GM12878 (cell line): ENCODE measurements around the gene BCAS3. TPM values are rescaled to one million over a fixed set of nuclear protein-coding genes. Genes with fewer than 3 reads are reported as not detected.

Source experiments
- ATAC-seq: fragments of 200-7000 bp; cut with Tn5 transposase; 3 replicates; pipeline ENCODE4 v1.9.1; 2020; ENCODE audit warnings: mild to moderate bottlenecking, moderate library complexity
- BruUV-seq: library from RNA; stranded (reverse); fragments of 400-500 nt; replicated peaks from 2 replicates; lab custom pipeline; 2021; lab: Mats Ljungman, UMichigan
- CTCF ChIA-PET: fragments of 300-600 bp; sonication (Branson Sonifier 250); formaldehyde crosslinking; extraction: SDS; loops from one replicate; lab custom pipeline; 2021; ENCODE audit warnings: inconsistent platforms; lab: Yijun Ruan, JAX
- POLR2A ChIA-PET: fragments of 350-600 bp; formaldehyde crosslinking; extraction: SDS; loops from one replicate; lab custom pipeline; 2021; ENCODE audit warnings: inconsistent platforms; lab: Charles Lee
- RAD21 ChIA-PET: fragments of 300-600 bp; sonication (Branson Sonifier 250); formaldehyde crosslinking; loops from one replicate; lab custom pipeline; 2023; ENCODE audit warnings: antibody characterized with exemption; ENCODE audit not compliant: unreplicated experiment; lab: Charles Lee
- SMC1A ChIA-PET: fragments of 300-600 bp; sonication (Branson Sonifier 250); formaldehyde crosslinking; loops from one replicate; lab custom pipeline; 2023; ENCODE audit not compliant: unreplicated experiment, uncharacterized antibody; lab: Charles Lee
- DNase-seq: peaks from one replicate; pipeline ENCODE4 v3.0.0-alpha.2; 2011; ENCODE audit warnings: low read depth, low spot score
- FAIRE-seq: peaks from 3 replicates; lab custom pipeline; 2011; peaks lifted over from hg19 to GRCh38; lab: Jason Lieb, UNC
- H2AFZ ChIP-seq: 2 replicates; pipeline ENCODE4 v1.6.0; 2011; ENCODE audit warnings: low read depth, low read length, control low read depth; ENCODE audit not compliant: control insufficient read depth
- H3K27ac ChIP-seq: 2 replicates; pipeline ENCODE4 v1.5.1; 2011; ENCODE audit warnings: control low read depth; ENCODE audit not compliant: control insufficient read depth, insufficient read depth
- H3K27me3 ChIP-seq, 2 experiments: replicated peaks in 1 of 2; 2 replicates each; pipeline versions ENCODE4 v1.6.0 to v1.6.1; 2011; ENCODE audit warnings: low read length in 1 of 2; ENCODE audit not compliant: control insufficient read depth in 2 of 2, insufficient read depth in 2 of 2
- H3K36me3 ChIP-seq, 2 experiments: 2 replicates each; pipeline ENCODE4 v1.5.1; 2011; ENCODE audit warnings: low read length in 1 of 2; ENCODE audit not compliant: control insufficient read depth in 2 of 2, insufficient read depth in 2 of 2
- H3K4me1 ChIP-seq: 2 replicates; pipeline ENCODE4 v1.6.1; 2011; ENCODE audit warnings: mild to moderate bottlenecking, low read length, moderate library complexity, mixed read lengths; ENCODE audit not compliant: control insufficient read depth, insufficient read depth
- H3K4me2 ChIP-seq: 2 replicates; pipeline ENCODE4 v1.6.0; 2011; ENCODE audit warnings: control low read depth; ENCODE audit not compliant: control insufficient read depth, insufficient read depth
- H3K4me3 ChIP-seq: fragments of 200-600 bp; sonication (generic); 2 replicates; pipeline ENCODE4 v1.5.1; 2016
- H3K79me2 ChIP-seq: 2 replicates; pipeline ENCODE4 v1.6.0; 2011; ENCODE audit warnings: low read length; ENCODE audit not compliant: control insufficient read depth, insufficient read depth
- H3K9ac ChIP-seq: 2 replicates; pipeline ENCODE4 v1.8.0; 2011; ENCODE audit warnings: low read length, control low read depth, mixed read lengths; ENCODE audit not compliant: control insufficient read depth, insufficient read depth
- H3K9me3 ChIP-seq: replicated peaks from 3 replicates; pipeline ENCODE4 v1.5.1; 2011; ENCODE audit warnings: mild to moderate bottlenecking, low read length; ENCODE audit not compliant: control insufficient read depth, insufficient read depth
- H4K20me1 ChIP-seq: 2 replicates; pipeline ENCODE4 v1.6.0; 2011; ENCODE audit not compliant: control insufficient read depth, insufficient read depth
- CBFB ChIP-seq: IDR thresholded peaks from 2 replicates; pipeline ENCODE4 v1.6.1; 2016; ENCODE audit warnings: antibody characterized with exemption, low read depth
- E2F8 ChIP-seq: fragments of 450-650 bp; IDR thresholded peaks from 2 replicates; pipeline ENCODE4 v1.6.1; 2018; ENCODE audit warnings: mild to moderate bottlenecking, low read depth, moderate library complexity; ENCODE audit not compliant: partially characterized antibody
- E4F1 ChIP-seq: fragments of 450-650 bp; IDR thresholded peaks from 2 replicates; pipeline ENCODE4 v1.6.1; 2018; ENCODE audit warnings: borderline replicate concordance, mild to moderate bottlenecking; ENCODE audit not compliant: partially characterized antibody
- IRF4 ChIP-seq: IDR thresholded peaks from 2 replicates; pipeline ENCODE4 v1.6.1; 2011; ENCODE audit warnings: low read depth, low read length
- MAX ChIP-seq: IDR thresholded peaks from 2 replicates; pipeline ENCODE4 v1.6.1; 2012; ENCODE audit warnings: low read depth, low read length, improper control_type of control experiment
- MTA3 ChIP-seq: IDR thresholded peaks from 2 replicates; pipeline ENCODE4 v1.6.1; 2012; ENCODE audit warnings: low read length, inconsistent platforms, borderline replicate concordance
- NBN ChIP-seq: fragments of 450-650 bp; IDR thresholded peaks from 2 replicates; pipeline ENCODE4 v1.6.1; 2016
- NFXL1 ChIP-seq: fragments of 450-650 bp; IDR thresholded peaks from 2 replicates; pipeline ENCODE4 v1.6.1; 2017; ENCODE audit warnings: antibody characterized with exemption, mild to moderate bottlenecking, borderline replicate concordance
- PBX3 ChIP-seq: IDR thresholded peaks from 2 replicates; pipeline ENCODE4 v1.6.1; 2011; ENCODE audit warnings: mild to moderate bottlenecking, low read depth, low read length, moderate library complexity; ENCODE audit not compliant: insufficient replicate concordance
- PML ChIP-seq: IDR thresholded peaks from 2 replicates; pipeline ENCODE4 v1.6.1; 2012; ENCODE audit warnings: low read length, inconsistent platforms
- POLR2AphosphoS2 ChIP-seq: IDR thresholded peaks from 2 replicates; pipeline ENCODE4 v1.6.1; 2011; ENCODE audit warnings: low read depth, mild to moderate bottlenecking, low read length, improper control_type of control experiment, moderate library complexity
- SMAD1 ChIP-seq: fragments of 450-650 bp; IDR thresholded peaks from 2 replicates; pipeline ENCODE4 v1.6.1; 2018; ENCODE audit warnings: mild to moderate bottlenecking, low read depth; ENCODE audit not compliant: partially characterized antibody
- TBL1XR1 ChIP-seq: IDR thresholded peaks from 2 replicates; pipeline ENCODE4 v1.6.1; 2012; ENCODE audit warnings: low read depth, low read length, improper control_type of control experiment
- WGBS: methylation state at CpG from one replicate; pipeline ENCODE4 v1.1.6; 2016; ENCODE audit warnings: low lambda C conversion rate; ENCODE audit not compliant: insufficient replicate concordance, insufficient coverage; ENCODE audit errors: missing lambda C conversion rate; 5-methylcytosine and 5-hydroxymethylcytosine counted together
- in situ Hi-C: fragments of 300-500 bp; cut with MboI; formaldehyde crosslinking; loops from 9 replicates; pipeline ENCODE4 v1.14.3; 2018; ENCODE audit warnings: mixed read lengths
- intact Hi-C: fragments of 100-400 bp; cut with micrococcal nuclease; formaldehyde crosslinking; loops from one replicate; pipeline ENCODE4 v1.14.2; 2022; ENCODE audit not compliant: unreplicated experiment
- polyA plus RNA-seq, 11 experiments: library from polyadenylated mRNA; depleted of rRNA in 4 of 11; unstranded in 6 of 11; stranded (reverse) in 5 of 11; fragments of >200 nt; fragmentation: Nextera tagmentation in 4 of 11; fragmentation: Illumina TruSeq in 1 of 11; extraction: Ambion mirVana in 4 of 11; extraction: Trizol in 1 of 11; gene quantifications; 1 replicate in 1 of 11; 2 replicates in 10 of 11; pipeline versions ENCODE4 v1.2.1 to v1.2.3, GENCODE V29; 2011 to 2016; ENCODE audit warnings: inconsistent platforms in 2 of 11, missing spikeins in 2 of 11, low read depth in 1 of 11
- total RNA-seq, 4 experiments: library from RNA; depleted of rRNA in 3 of 4; stranded (reverse); fragments of >200 nt in 3 of 4; fragmentation: Illumina TruSeq in 1 of 4; extraction: Trizol in 1 of 4; gene quantifications; 2 replicates each; pipeline versions ENCODE4 v1.2.1 to v1.2.3, GENCODE V29; 2013 to 2021

BCAS3 gene
- total and polyA plus RNA-seq, 10 of the 15 experiments (the other 5 are each of a cell fraction or from before 2014, with no cell fraction given): 2.1 to 11.0 (median 6.6) TPM

- Histone ChIP-seq H3K9me3 (no peaks in the 10 kb centered on the region; the same call in 2 of the 3 replicates), H3K79me2 (no peaks in the 10 kb centered on the region), H2AFZ (no peak overlapping the region), H3K9ac (no peak overlapping the region), H3K4me1 (no peaks in the 10 kb centered on the region), H3K4me3 (no peak overlapping the region), H3K4me2 (no peak overlapping the region), H3K27me3 (no peaks in the 10 kb centered on the region), H3K27ac (no peak overlapping the region), H4K20me1 (no peaks in the 10 kb centered on the region), H3K36me3 (no peaks in the 10 kb centered on the region)
- ChIA-PET POLR2A (no interaction called here), RAD21 (no interaction called here), CTCF (interaction anchor here (0.6 kb wide), 1 partner anchor 46 kb away, joined by 3 read pairs; no protein-coding TSS in a partner anchor), SMC1A (no interaction called here)
- DNase-seq (no peak), ATAC-seq (no peak), FAIRE-seq (no peak)
- intact Hi-C loops: no loop called here
- no TSS peak for BruUV-seq
- 0% methylated on average over 2 of the region's 2 CpGs for WGBS
- TF ChIP-seq POLR2AphosphoS2: no peak
- TF ChIP-seq MAX: no peak
- TF ChIP-seq NFXL1: no peak
- TF ChIP-seq MTA3: no peak
- no peak for TF ChIP-seq CBFB
- TF ChIP-seq PBX3: no peak
- TF ChIP-seq E2F8: no peak
- no peak for TF ChIP-seq SMAD1
- no peak for TF ChIP-seq TBL1XR1
- TF ChIP-seq IRF4: no peak
- no peak for TF ChIP-seq E4F1
- TF ChIP-seq NBN: no peak
- no peak for TF ChIP-seq PML
- in situ Hi-C loops: no loop called here
Observed at GRCh38 chr17:61294286-61294685, 616.6 kb downstream of the BCAS3 start.
